OCI-LY7 (cell line): Measurements from ENCODE around the gene ARL16. TPM values are rescaled to one million over a fixed set of nuclear protein-coding genes. Genes with fewer than 3 reads are reported as not detected.
A peak's percentile ranks its signal among the peaks of the same experiment; 100 is the strongest.

Experiments
- BruUV-seq: library from RNA; stranded (reverse); fragments of 400-500 nt; replicated peaks from 2 replicates; lab custom pipeline; 2021; lab: Mats Ljungman, UMichigan
- CTCF ChIA-PET: fragments of 300-600 bp; sonication (Branson Sonifier 250); formaldehyde crosslinking; loops from one replicate; lab custom pipeline; 2022; ENCODE audit warnings: antibody characterized with exemption; ENCODE audit not compliant: unreplicated experiment; lab: Charles Lee
- POLR2A ChIA-PET: fragments of 300-600 bp; sonication (Branson Sonifier 250); formaldehyde crosslinking; loops from one replicate; lab custom pipeline; 2022; ENCODE audit warnings: antibody characterized with exemption; lab: Charles Lee
- DNase-seq: peaks from one replicate; pipeline ENCODE4 v3.0.0-alpha.2; 2015; ENCODE audit warnings: low spot score
- H2AFZ ChIP-seq: fragments of 200-600 bp; sonication (generic), shearing (Covaris generic); 2 replicates; pipeline ENCODE4 v1.6.1; 2014; ENCODE audit warnings: mild to moderate bottlenecking, antibody characterized with exemption, low read length, moderate library complexity
- H3K27ac ChIP-seq: fragments of 200-600 bp; sonication (generic); 2 replicates; pipeline ENCODE4 v1.5.1; 2014; ENCODE audit warnings: mixed run types, low read depth, mild to moderate bottlenecking, moderate library complexity, low read length, inconsistent platforms; ENCODE audit not compliant: poor library complexity, severe bottlenecking
- H3K36me3 ChIP-seq: fragments of 200-600 bp; sonication (generic); 2 replicates; pipeline ENCODE4 v1.6.1; 2014; ENCODE audit warnings: mild to moderate bottlenecking, antibody characterized with exemption, low read length, moderate library complexity, mixed read lengths; ENCODE audit not compliant: insufficient read depth
- H3K4me1 ChIP-seq: fragments of 200-600 bp; sonication (generic); 2 replicates; pipeline ENCODE4 v1.5.1; 2014; ENCODE audit warnings: mild to moderate bottlenecking, low read length; ENCODE audit not compliant: insufficient read depth, poor library complexity, severe bottlenecking
- H3K4me2 ChIP-seq: fragments of 200-600 bp; sonication (generic); 2 replicates; pipeline ENCODE4 v1.6.1; 2014; ENCODE audit warnings: mild to moderate bottlenecking, low read length
- H3K4me3 ChIP-seq: fragments of 200-600 bp; sonication (generic); 2 replicates; pipeline ENCODE4 v1.5.1; 2014; ENCODE audit warnings: mild to moderate bottlenecking, low read depth, low read length; ENCODE audit not compliant: poor library complexity, severe bottlenecking
- H3K79me2 ChIP-seq: fragments of 200-600 bp; sonication (generic); 2 replicates; pipeline ENCODE4 v1.6.1; 2016; ENCODE audit warnings: low read depth, mild to moderate bottlenecking, low read length, moderate library complexity, mixed read lengths; ENCODE audit not compliant: insufficient read depth
- H3K9me2 ChIP-seq: fragments of 200-600 bp; sonication (generic); 2 replicates; pipeline ENCODE4 v1.6.1; 2016; ENCODE audit warnings: mild to moderate bottlenecking, low read length, mixed read lengths; ENCODE audit not compliant: insufficient read depth
- H3K9me3 ChIP-seq: fragments of 200-600 bp; sonication (generic); 2 replicates; pipeline ENCODE4 v1.6.1; 2014; ENCODE audit warnings: mild to moderate bottlenecking, mixed run types, low read length, mixed read lengths
- H4K20me1 ChIP-seq: fragments of 200-600 bp; sonication (generic); 2 replicates; pipeline ENCODE4 v1.6.1; 2014; ENCODE audit warnings: mild to moderate bottlenecking, antibody characterized with exemption, low read length, moderate library complexity, mixed read lengths; ENCODE audit not compliant: insufficient read depth
- EZH2phosphoT487 ChIP-seq: fragments of 200-600 bp; sonication (generic); IDR thresholded peaks from 2 replicates; pipeline ENCODE4 v1.6.1; 2018; ENCODE audit warnings: low read depth, borderline replicate concordance, mild to moderate bottlenecking, mixed run types, antibody characterized with exemption, low read length, moderate library complexity, mixed read lengths
- intact Hi-C: fragments of 100-400 bp; cut with micrococcal nuclease; formaldehyde crosslinking; loops from one replicate; pipeline ENCODE4 v1.10.0; 2022; ENCODE audit not compliant: unreplicated experiment
- total RNA-seq, 2 experiments: library from RNA; depleted of rRNA in 1 of 2; stranded (reverse); fragments of >200 nt in 1 of 2; shearing (Covaris generic) in 1 of 2; gene quantifications; 2 replicates each; pipeline ENCODE4 v1.2.3, GENCODE V29; 2014 to 2022
- TF ChIP-seq, protein P1 (sequence below): fragments of 200-600 bp; sonication (generic); conservative IDR thresholded peaks from 2 replicates; pipeline ENCODE4 v1.5.1; 2014; ENCODE audit warnings: mild to moderate bottlenecking, antibody characterized with exemption, low read length, moderate library complexity, mixed read lengths

Gene ARL16
- total RNA-seq, 2 experiments from 2014 or later, result 49.8 to 86.1 TPM

DNA sequence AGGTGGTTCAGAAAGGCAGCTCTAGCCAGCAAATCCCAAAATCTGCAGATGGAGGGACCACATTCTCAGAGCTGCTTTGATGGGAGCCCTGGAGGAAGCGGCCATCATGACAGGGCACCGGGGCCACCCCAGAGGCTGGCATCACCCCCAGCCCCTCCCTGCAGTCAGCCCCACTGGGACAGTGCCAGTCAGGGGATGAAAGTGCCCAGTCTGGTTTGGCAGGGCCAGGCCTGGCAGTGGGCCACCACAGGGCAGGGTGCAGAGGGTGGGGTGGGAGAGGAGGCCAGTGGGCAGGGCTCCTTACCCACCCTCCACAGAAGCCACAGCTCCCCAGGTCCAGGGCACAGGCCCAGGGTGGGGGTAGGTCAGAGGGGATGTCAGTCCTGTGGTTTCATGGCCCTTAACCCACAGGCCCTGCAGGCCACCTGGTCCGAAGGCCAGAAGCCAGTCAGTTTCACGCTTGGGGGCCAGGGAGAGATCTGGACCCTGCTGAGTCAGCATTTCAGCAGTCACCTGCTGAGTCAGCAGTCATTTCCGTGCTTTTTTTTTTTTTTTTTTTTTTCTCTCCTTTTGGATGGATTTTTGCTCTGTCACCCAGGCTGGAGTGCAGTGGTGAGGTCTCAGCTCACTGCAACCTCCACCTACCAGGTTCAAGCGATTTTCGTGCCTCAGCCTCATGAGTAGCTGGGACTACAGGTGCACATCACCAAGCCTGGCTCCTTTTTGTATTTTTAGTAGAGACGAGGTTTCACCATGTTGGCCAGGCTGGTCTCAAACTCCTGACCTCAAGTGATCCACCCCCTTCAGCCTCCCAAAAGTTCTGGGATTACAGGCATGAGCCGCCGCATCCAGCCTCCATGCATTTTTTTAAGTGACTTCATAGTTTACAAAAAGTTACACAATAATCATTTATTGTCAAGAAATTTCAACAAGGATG is 38.9 kb upstream of the ARL16 start:
- no peak overlapping the region for H3K27ac ChIP-seq
- no TSS peak for BruUV-seq
- TF ChIP-seq, protein P1, sequence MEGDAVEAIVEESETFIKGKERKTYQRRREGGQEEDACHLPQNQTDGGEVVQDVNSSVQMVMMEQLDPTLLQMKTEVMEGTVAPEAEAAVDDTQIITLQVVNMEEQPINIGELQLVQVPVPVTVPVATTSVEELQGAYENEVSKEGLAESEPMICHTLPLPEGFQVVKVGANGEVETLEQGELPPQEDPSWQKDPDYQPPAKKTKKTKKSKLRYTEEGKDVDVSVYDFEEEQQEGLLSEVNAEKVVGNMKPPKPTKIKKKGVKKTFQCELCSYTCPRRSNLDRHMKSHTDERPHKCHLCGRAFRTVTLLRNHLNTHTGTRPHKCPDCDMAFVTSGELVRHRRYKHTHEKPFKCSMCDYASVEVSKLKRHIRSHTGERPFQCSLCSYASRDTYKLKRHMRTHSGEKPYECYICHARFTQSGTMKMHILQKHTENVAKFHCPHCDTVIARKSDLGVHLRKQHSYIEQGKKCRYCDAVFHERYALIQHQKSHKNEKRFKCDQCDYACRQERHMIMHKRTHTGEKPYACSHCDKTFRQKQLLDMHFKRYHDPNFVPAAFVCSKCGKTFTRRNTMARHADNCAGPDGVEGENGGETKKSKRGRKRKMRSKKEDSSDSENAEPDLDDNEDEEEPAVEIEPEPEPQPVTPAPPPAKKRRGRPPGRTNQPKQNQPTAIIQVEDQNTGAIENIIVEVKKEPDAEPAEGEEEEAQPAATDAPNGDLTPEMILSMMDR, result no peak
- TF ChIP-seq EZH2phosphoT487, result no peak
- intact Hi-C loops, result no loop called here
- H3K4me3 ChIP-seq, result no peak overlapping the region
- DNase-seq, result no peak
- POLR2A ChIA-PET, result interaction anchor here (0.7 kb wide), 1 partner anchor 21 kb away, joined by 3 read pairs; no protein-coding TSS in a partner anchor
- H3K9me3 ChIP-seq, result no peaks in the 10 kb centered on the region
- CTCF ChIA-PET, result no interaction called here
- H2AFZ ChIP-seq, result no peak overlapping the region
- no peaks in the 10 kb centered on the region for H3K9me2 ChIP-seq
- H3K4me2 ChIP-seq, result no peak overlapping the region
- H4K20me1 ChIP-seq, result no peaks in the 10 kb centered on the region
- no peaks in the 10 kb centered on the region for H3K79me2 ChIP-seq
- peaks cover 7% of the 10 kb centered on the region for H3K4me1 ChIP-seq
- H3K36me3 ChIP-seq, result peaks cover 18% of the 10 kb centered on the region

DNA sequence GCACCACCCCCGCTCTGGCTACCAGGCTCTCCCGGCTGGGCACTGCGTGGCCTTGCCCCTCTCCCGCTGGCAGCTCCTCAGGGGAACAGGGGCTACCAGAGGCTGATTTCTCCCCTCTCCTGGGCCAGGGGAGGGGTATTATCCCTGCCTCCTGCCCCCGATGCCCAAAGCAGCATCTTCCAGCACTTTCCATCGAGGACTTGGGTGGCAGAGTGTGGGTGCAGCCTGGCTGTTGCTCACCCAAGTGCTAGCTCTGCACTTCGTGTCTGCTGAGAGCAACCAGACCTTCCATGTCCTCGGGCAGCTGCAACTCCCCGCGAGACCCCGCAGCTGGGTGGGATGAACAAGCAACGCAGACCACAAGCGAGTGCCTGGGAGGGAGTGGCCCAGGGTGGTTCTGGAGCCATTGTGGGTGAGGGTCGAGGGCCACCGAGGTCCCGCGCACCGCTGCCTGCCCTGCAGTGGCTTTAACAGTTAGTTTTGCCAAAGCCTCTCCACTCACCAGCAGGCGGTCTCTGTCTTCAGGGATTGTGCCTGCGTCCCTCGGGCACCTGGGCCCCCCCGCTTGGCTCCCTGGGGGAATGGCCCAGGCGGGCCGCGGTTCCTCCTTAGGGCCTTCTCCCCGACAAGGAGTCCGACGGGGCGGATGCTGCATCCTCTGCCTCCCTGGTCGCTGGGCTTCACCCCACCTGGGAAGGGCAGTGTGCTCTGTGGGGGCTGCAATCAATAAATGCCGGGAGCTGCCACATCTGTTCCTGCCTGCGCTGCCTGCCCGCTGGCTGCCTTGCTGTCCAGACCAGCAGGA is 36.9 kb upstream of the ARL16 start:
- Histone ChIP-seq H4K20me1 (no peaks in the 10 kb centered on the region), H3K36me3 (peaks cover 27% of the 10 kb centered on the region), H3K27ac (no peak overlapping the region), H3K4me3 (no peak overlapping the region), H3K4me1 (peaks cover 7% of the 10 kb centered on the region), H3K79me2 (no peaks in the 10 kb centered on the region), H3K9me3 (no peaks in the 10 kb centered on the region), H3K9me2 (no peaks in the 10 kb centered on the region), H3K4me2 (no peak overlapping the region), H2AFZ (no peak overlapping the region)
- DNase-seq, result no peak
- ChIA-PET CTCF (no interaction called here), POLR2A (interaction anchor here (0.6 to 0.7 kb wide), 2 partner anchors 85 to 87 kb away, joined by 3 to 5 read pairs; no protein-coding TSS in a partner anchor)
- TF ChIP-seq, protein P1, result no peak
- TF ChIP-seq EZH2phosphoT487, result no peak
- BruUV-seq, result TSS peak; percentile 34
- intact Hi-C loops, result no loop called here
